ENCODE data around the gene SUSD6.

SUSD6 gene

GRCh38 chr14:69611172-69612013, at the start of gene SUSD6:
Gene SUSD6 (plus strand): TSS chr14:69611596. CDS start chr14:69658593, 46,997 bp downstream.
- peak; percentile 78 to 86 for DNase-seq (ENCODE audit: low read depth in 2 of 2)

GRCh38 chr14:69561893-69562292, 49.5 kb upstream of the SUSD6 start:
- no peak for DNase-seq (ENCODE audit: low read depth in 2 of 2)

GRCh38 chr14:69567563-69567962, 43.8 kb upstream of the SUSD6 start:
- DNase-seq (ENCODE audit: low read depth in 2 of 2), result no peak

DNA sequence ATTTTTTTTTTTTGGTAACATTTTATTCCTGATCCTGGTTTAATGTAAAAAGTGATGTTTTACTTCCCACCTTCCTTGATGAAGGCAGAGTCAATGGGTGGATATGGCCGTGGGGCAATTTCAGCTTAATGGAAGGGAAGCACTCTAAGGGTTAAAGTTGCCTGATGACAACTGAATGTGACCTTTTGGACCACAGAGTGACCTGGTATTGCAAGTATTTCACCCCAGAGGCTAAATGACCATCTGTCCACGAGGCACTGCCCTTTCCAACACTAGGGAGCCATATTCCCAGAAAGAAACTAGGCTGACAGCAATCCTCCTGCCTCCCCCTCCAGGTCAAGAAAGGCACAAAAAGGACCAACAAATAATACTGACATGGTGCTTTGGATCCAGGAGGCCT, 41.5 kb upstream of the SUSD6 start:
- DNase-seq (ENCODE audit: low read depth in 2 of 2), result no peak

DNA sequence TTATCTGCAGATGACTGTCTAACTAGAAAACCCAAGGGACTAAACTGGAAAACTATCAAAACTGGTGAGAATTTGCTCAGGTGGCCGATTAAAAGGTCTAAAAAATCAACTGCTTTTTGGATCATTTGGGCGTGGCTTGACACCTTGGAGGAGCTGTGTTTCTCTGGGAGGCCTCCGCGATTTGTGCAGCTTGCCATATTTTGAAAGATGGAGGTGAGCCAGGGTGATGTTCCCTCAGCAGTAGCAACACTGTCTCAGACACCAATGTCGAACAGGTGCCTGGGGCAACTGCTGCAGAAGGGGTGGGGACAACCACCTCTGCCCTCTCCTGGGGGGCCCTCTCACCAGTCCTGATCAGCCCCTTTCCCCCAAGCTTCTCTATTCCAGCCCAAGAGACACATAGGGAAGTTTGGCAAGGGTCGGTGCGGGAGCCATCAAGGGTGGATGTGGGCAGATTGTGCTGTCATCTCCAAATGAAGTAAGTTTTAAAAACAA, 40.5 kb upstream of the SUSD6 start:
- DNase-seq (ENCODE audit: low read depth in 2 of 2), result no peak

GRCh38 chr14:69571449-69572029, 39.9 kb upstream of the SUSD6 start:
- no peak for DNase-seq (ENCODE audit: low read depth in 2 of 2)

GRCh38 chr14:69572030-69572840, 39.2 kb upstream of the SUSD6 start:
- DNase-seq (ENCODE audit: low read depth in 2 of 2), result peak in 1 of 2 donors; percentile 6

DNA sequence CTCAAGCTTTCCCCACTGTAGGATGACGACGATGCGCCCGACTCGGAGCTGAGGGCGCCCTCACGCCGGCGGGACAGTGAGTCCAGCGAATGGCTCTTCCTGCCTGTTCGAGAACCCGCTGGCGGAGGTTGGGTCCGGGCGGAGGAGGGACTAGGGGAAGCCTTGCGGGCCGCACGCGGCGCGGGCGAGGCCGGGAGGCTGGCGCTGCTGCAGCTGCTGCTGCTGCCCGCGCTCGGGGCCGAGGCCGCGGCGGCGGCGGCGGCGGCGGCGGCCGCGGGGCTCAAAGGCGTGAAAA, 38.6 kb upstream of the SUSD6 start:
- no peak for DNase-seq (ENCODE audit: low read depth in 2 of 2)

DNA sequence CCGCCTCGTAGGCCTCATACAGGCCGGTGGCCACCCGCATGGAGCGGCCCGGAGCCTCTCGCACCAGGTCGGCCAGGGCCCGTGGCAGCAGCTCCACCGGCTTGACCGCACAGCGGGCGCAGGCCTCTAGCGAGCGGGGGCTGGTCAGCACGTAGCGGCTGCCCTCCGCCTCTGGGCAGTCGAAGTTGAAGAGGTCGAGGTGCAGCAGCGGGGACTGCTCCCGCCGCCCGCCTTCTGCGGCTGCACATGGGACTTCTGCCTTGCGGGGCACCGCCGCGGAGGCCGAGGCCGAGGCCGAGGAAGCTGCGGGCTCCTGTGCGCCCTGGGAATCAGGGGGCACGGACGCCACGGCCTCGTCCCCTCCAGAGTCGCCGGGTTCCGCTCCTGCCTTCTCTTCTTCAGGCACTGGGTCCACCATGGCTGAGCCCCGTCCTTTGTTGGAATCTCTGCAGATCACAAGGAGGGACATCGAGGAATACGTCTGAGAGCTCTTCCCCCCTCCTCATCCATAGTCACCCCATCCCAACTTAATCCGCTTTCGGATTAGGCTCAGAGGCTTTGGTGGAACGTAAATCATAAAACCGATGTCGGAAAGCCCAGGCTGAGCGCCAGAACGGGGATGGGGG, 38.1 kb upstream of the SUSD6 start:
- no peak for DNase-seq (ENCODE audit: low read depth in 2 of 2)

- DNase-seq (ENCODE audit: low read depth in 2 of 2), result no peak
Observed at GRCh38 chr14:69573831-69574262, 37.5 kb upstream of the SUSD6 start.

GRCh38 chr14:69574263-69574953, 37.0 kb upstream of the SUSD6 start, which contains the start of gene CCDC177:
Gene CCDC177 (minus strand): TSS chr14:69574871. CDS start chr14:69573622, 1,249 bp downstream.
- DNase-seq (ENCODE audit: low read depth in 2 of 2), result peak; percentile 55 to 69

- DNase-seq (ENCODE audit: low read depth in 2 of 2), result no peak
Observed at GRCh38 chr14:69574954-69575295, 36.5 kb upstream of the SUSD6 start.

GRCh38 chr14:69579476-69579875, 31.9 kb upstream of the SUSD6 start:
- DNase-seq (ENCODE audit: low read depth in 2 of 2), result no peak

GRCh38 chr14:69580009-69580577, 31.3 kb upstream of the SUSD6 start:
- DNase-seq (ENCODE audit: low read depth in 2 of 2), result no peak

DNA sequence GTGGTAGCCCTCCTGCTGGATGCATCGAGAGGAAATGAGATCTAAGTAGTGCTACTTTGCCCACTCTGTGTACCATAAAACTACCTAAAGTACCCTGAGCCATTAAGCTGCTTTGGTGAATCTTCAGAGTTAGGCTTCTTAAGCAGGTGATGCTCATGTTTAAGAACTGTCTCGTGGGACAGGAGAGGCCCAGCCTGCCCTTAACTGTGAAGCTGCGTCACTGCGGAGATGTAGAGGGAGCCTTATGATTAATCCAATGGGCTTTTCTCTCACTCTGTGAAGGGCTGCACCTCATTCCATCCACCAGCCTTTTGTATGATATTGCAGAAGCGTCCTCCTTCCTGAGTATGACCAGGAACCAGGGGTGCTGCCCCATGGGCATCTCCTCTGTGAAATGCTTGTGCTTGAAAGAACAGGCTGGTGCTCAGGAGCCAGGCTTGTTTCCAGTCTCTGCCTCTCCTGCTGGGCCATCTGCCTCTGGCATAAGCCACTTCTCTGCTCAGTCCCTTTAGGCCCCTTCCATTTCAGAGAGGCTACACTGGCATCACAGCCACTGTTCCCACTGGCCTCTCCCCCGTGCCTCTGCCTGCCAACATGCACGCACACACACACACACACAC, 30.0 kb upstream of the SUSD6 start:
- DNase-seq (ENCODE audit: low read depth in 2 of 2), result no peak

GRCh38 chr14:69582212-69582611, 29.2 kb upstream of the SUSD6 start:
- no peak for DNase-seq (ENCODE audit: low read depth in 2 of 2)

- no peak for DNase-seq (ENCODE audit: low read depth in 2 of 2)
Observed at GRCh38 chr14:69582829-69583228, 28.6 kb upstream of the SUSD6 start.

DNA sequence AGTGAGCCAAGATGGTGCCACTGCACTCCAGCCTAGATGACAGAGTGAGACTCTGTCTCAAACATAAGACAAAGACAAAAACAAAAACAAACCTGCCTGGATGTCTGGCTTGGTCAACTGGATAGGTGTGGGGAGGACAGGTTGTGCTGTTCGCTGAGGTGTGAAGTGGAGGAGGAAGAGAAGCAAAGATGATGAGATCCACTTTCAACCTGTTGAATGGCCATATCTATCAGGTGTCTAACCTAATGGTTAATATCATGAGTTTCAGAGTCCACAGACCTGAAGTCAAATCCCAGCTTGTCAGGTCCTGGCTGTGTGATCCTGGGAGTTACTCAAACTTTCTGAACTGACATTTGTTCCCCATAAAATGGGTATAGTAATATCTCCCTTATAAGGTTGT, 27.0 kb upstream of the SUSD6 start:
- no peak for DNase-seq (ENCODE audit: low read depth in 2 of 2)

GRCh38 chr14:69586404-69586803, 25.0 kb upstream of the SUSD6 start:
- DNase-seq (ENCODE audit: low read depth in 2 of 2), result no peak

- DNase-seq (ENCODE audit: low read depth in 2 of 2), result no peak
Observed at GRCh38 chr14:69587389-69587788, 24.0 kb upstream of the SUSD6 start.

DNA sequence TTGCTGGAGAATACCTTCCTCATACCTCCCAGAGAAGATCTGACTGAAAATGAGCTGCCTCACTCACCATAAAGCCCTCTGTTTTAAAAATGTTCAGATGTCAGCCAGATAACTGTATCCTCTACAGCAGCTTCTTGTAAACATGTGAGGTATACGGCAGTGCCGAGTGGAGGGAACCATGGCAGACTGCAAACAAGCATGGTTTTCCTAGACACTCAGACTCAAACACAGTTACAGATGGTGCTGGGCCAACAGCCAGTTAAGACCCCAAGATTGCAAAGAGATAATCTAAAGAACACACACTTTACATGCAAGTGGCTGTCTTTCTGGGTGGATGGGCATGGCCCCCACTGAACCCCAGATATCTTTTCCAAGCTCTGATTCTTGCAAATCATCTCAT, 20.1 kb upstream of the SUSD6 start:
- DNase-seq (ENCODE audit: low read depth in 2 of 2), result no peak
